ENCODE data around the gene ZNF503.

The ZNF503 gene

GRCh38 chr10:75350791-75351190 is 50.8 kb downstream of the ZNF503 start:
- DNase-seq, result no peak
